ENCODE measurements around the gene CKMT2. TPM values are rescaled to one million over a fixed set of nuclear protein-coding genes. Genes with fewer than 3 reads are reported as not detected.

CKMT2 gene
- total RNA-seq (10 to 100 TPM; 25.4 to 27.6 TPM), polyA plus RNA-seq (ENCODE audit: insufficient read depth, low read depth, low replicate concordance) (13.7 TPM)
- long read RNA-seq, donor 1, partial matches to known transcripts, result 0 of 3 reads
- long read RNA-seq, donor 1, other reads (novel, unspliced or antisense), result 0 of 3 reads
- long read RNA-seq, donor 2, partial matches to known transcripts, result 0 of 5 reads
- long read RNA-seq, donor 2, other reads (novel, unspliced or antisense), result 0 of 5 reads

- intact Hi-C loops (cut with DNase I; ENCODE audit: low total_unique reads), result no loop called here
- peaks cover 36% of the 10 kb centered on the region for H3K4me1 ChIP-seq
- no peaks in the 10 kb centered on the region for H3K9me3 ChIP-seq
- WGBS, 2 donors, result 1 to 5% methylated on average over 12 to 28 of the region's 28 CpGs
- H3K27ac ChIP-seq, result peak within 1 kb of the TSS; percentile 70 to 86
- TF ChIP-seq POLR2A (IDR thresholded peaks at IDR 0.05), result no peak
- no peak for TF ChIP-seq CTCF (IDR thresholded peaks at IDR 0.05)
- H3K27me3 ChIP-seq, result no peaks in the 10 kb centered on the region
- no peaks in the 10 kb centered on the region for H3K36me3 ChIP-seq (ENCODE audit: low read depth, missing control alignments)
- peak; percentile 94 for DNase-seq
- H3K4me3 ChIP-seq, result peak within 1 kb of the TSS; percentile 22 to 32
Measured at GRCh38 chr5:81233080-81233634, at the start of gene CKMT2. Gene CKMT2, plus strand, starts transcription at chr5:81233322. Its CDS starts 17,811 bp downstream, at chr5:81251133.

- Histone ChIP-seq H3K9me3 (no peaks in the 10 kb centered on the region), H3K4me3 (no peak overlapping the region), H3K4me1 (no peaks in the 10 kb centered on the region), H3K27me3 (no peaks in the 10 kb centered on the region), H3K27ac (no peak overlapping the region), H3K36me3 (ENCODE audit: low read depth, missing control alignments) (no peaks in the 10 kb centered on the region)
- no peak for DNase-seq
- WGBS, 2 donors, result 85 to 90% methylated on average over 11 of the region's 11 CpGs
- intact Hi-C loops (cut with DNase I; ENCODE audit: low total_unique reads), result no loop called here
- TF ChIP-seq POLR2A (IDR thresholded peaks at IDR 0.05) (no peak), CTCF (IDR thresholded peaks at IDR 0.05) (no peak)
Measured at GRCh38 chr5:81183811-81184748, 49.0 kb upstream of the CKMT2 start.

DNA sequence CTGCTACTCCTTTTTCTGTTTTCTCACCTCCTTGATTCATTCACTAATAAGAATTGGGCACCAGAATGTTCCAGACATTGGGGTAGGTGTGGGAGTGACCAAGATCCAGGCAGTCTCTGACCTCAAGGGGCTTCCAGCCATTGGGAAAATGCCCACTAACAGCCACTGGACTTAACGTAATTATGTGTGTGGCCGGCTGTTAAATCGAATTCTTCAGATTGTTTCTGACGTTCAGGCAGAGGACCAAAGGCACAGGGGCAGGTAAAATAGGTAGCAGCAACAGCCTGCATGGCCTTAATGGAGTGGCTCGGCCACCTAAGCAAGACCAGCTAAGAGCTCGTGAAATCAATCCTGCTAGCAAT is 48.4 kb upstream of the CKMT2 start:
- WGBS, 2 donors, result 83 to 86% methylated on average over 6 of the region's 6 CpGs

DNA sequence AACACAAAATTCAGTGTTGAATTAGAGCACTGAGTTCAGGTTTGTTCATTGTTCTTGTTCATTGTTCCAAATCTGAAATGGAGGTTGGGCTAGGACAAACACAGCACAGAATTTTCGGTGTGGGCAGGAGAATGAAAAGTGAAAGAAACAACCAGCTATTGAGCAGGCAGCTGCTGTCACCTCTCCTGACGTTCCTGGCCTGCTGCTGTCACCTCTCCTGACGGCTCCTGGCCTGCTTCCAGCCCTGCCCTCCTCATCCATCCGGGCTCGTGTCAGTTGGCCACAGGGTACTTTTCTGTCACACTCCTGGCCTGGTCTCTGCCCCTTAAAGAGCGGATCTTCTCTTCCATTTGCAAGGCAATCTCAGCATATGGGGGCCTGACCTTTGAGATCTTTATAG is 45.2 kb upstream of the CKMT2 start:
- TF ChIP-seq POLR2A (IDR thresholded peaks at IDR 0.05) (no peak), CTCF (IDR thresholded peaks at IDR 0.05) (no peak)
- intact Hi-C loops (cut with DNase I; ENCODE audit: low total_unique reads), result no loop called here
- Histone ChIP-seq H3K27ac (no peak overlapping the region), H3K27me3 (no peaks in the 10 kb centered on the region), H3K9me3 (no peaks in the 10 kb centered on the region), H3K36me3 (ENCODE audit: low read depth, missing control alignments) (no peaks in the 10 kb centered on the region), H3K4me3 (no peak overlapping the region), H3K4me1 (no peaks in the 10 kb centered on the region)
- WGBS, 2 donors, result 65 to 84% methylated on average over 6 of the region's 6 CpGs
- DNase-seq, result no peak

More for the DNA sequence above, 48.4 kb upstream of the CKMT2 start:
- Histone ChIP-seq H3K27ac (no peak overlapping the region), H3K27me3 (no peaks in the 10 kb centered on the region), H3K4me1 (no peaks in the 10 kb centered on the region), H3K4me3 (no peak overlapping the region), H3K36me3 (ENCODE audit: low read depth, missing control alignments) (no peaks in the 10 kb centered on the region), H3K9me3 (no peaks in the 10 kb centered on the region)
- intact Hi-C loops (cut with DNase I; ENCODE audit: low total_unique reads), result no loop called here
- TF ChIP-seq POLR2A (IDR thresholded peaks at IDR 0.05) (no peak), CTCF (IDR thresholded peaks at IDR 0.05) (no peak)
- DNase-seq, result no peak
